Heart left ventricle (tissue), 13 donors: ENCODE results near the gene USF2.

Experiments used
- CTCF ChIP-seq, 12 donors: fragments of 200-600 bp; sonication (generic) in 4 of 12; IDR thresholded peaks; one replicate each; pipeline versions ENCODE4 v1.5.0 to v1.8.0; 2018 to 2022; ENCODE audit warnings: antibody characterized with exemption in 12 of 12, mild to moderate bottlenecking in 5 of 12
- POLR2A ChIP-seq, 2 donors: fragments of 450-650 bp; IDR thresholded peaks; one replicate each; pipeline ENCODE4 v1.6.1; 2017; ENCODE audit warnings: antibody characterized with exemption in 2 of 2, mild to moderate bottlenecking in 2 of 2, moderate library complexity in 2 of 2
- donor health status: ischemic (EF 13 %, LVEDD 7.1; RV severe dilation, severe dysfunction).
- donor health status: DM: no; HTN: yes; CAD: no.
- donor health status: DM: no; HTN: no; CAD: no.
- donor health status: ischemic (EF 25% LVEDD 6.9; RV normal size, moderate dysfunction).
- donor health status: ischemic (EF 25% LVEDD 5.7; RV mildly dilated, moderate dysfunction).
- donor health status: ischemic (EF 35%, LVEDD 5.7; RV mildly dilated, moderate dysfunction).
- donor health status: nonischemic (EF 11% LVEDD 7.7; RV severe dilation, severe dysfunction).
- donor health status: DM: yes; HTN: yes; CAD: no.
- donor health status: PGD.
- donor health status: ischemic (EF 29% LVEDD 5.4; RV normal size, mild dysfunction).
- donor health status: nonischemic (EF 23%, LVEDD 6.1; RV moderate dilation, normal function).

GRCh38 chr19:35308910-35309309 lies 40.1 kb downstream of the USF2 start:
- no peak for TF ChIP-seq CTCF (IDR thresholded peaks at IDR 0.05)
- TF ChIP-seq POLR2A (IDR thresholded peaks at IDR 0.05): no peak
